Hepatocyte (in vitro differentiated cells): Measurements from ENCODE around the gene RBBP8NL.

Source experiments
- CTCF ChIP-seq: fragments of 200-600 bp; sonication (generic); IDR thresholded peaks from 2 replicates; pipeline ENCODE4 v1.5.1; 2016; ENCODE audit warnings: antibody characterized with exemption, mild to moderate bottlenecking; ENCODE audit not compliant: poor library complexity
- EZH2 ChIP-seq: fragments of 200-600 bp; sonication (generic); IDR thresholded peaks from 2 replicates; pipeline ENCODE4 v1.6.1; 2016; ENCODE audit warnings: antibody characterized with exemption, mild to moderate bottlenecking, borderline replicate concordance

- TF ChIP-seq CTCF (no peak), EZH2 (no peak)
Observed at GRCh38 chr20:62457831-62458230, 30.5 kb upstream of the RBBP8NL start.
